SK-N-SH treated with all-trans-retinoic acid at 6 μM for 48 hours (cell line): Measurements from ENCODE around the gene RDH5.

Experiments used
- ATAC-seq: fragments of 200-7000 bp; cut with Tn5 transposase; 3 replicates; pipeline ENCODE4 v1.9.1; 2020; ENCODE audit warnings: mild to moderate bottlenecking, moderate library complexity
- BACH2 ChIP-seq: fragments of 250-450 bp; sonication (Bioruptor Pico); IDR thresholded peaks from 2 replicates; pipeline ENCODE4 v1.9.0; 2021; ENCODE audit warnings: mild to moderate bottlenecking, borderline replicate concordance
- CREB5 ChIP-seq: fragments of 250-450 bp; sonication (Bioruptor Pico); IDR thresholded peaks from 2 replicates; pipeline ENCODE4 v1.5.1; 2020; ENCODE audit warnings: low read depth, mild to moderate bottlenecking, moderate library complexity
- CSDC2 ChIP-seq: fragments of 250-450 bp; sonication (Bioruptor Pico); IDR thresholded peaks from 2 replicates; pipeline ENCODE4 v1.5.0; 2020; ENCODE audit warnings: mild to moderate bottlenecking, moderate library complexity
- ESRRG ChIP-seq: fragments of 250-450 bp; sonication (Bioruptor Pico); IDR thresholded peaks from 2 replicates; pipeline ENCODE4 v1.6.1; 2021; ENCODE audit warnings: mild to moderate bottlenecking
- GLIS3 ChIP-seq: fragments of 250-450 bp; sonication (Bioruptor Pico); IDR thresholded peaks from 2 replicates; pipeline ENCODE4 v1.5.0; 2020; ENCODE audit warnings: mild to moderate bottlenecking, moderate library complexity
- ISL1 ChIP-seq: fragments of 250-450 bp; sonication (Bioruptor Pico); IDR thresholded peaks from 2 replicates; pipeline ENCODE4 v2.1.2; 2022; ENCODE audit warnings: mild to moderate bottlenecking, moderate library complexity
- OSR1 ChIP-seq: fragments of 250-450 bp; sonication (Bioruptor Pico); IDR thresholded peaks from 2 replicates; pipeline ENCODE4 v1.8.0; 2022; ENCODE audit warnings: moderate library complexity, mild to moderate bottlenecking, inconsistent platforms
- PATZ1 ChIP-seq: fragments of 250-450 bp; sonication (Bioruptor Pico); IDR thresholded peaks from 2 replicates; pipeline ENCODE4 v1.8.0; 2020; ENCODE audit warnings: mild to moderate bottlenecking, moderate library complexity, borderline replicate concordance
- PPARA ChIP-seq: fragments of 250-450 bp; sonication (Bioruptor Pico); IDR thresholded peaks from 2 replicates; pipeline ENCODE4 v1.5.0; 2020; ENCODE audit warnings: mild to moderate bottlenecking, borderline replicate concordance
- TCF4 ChIP-seq: fragments of 250-450 bp; sonication (Bioruptor Pico); IDR thresholded peaks from 2 replicates; pipeline ENCODE4 v1.8.0; 2021; ENCODE audit warnings: mild to moderate bottlenecking, moderate library complexity, borderline replicate concordance
- TOX ChIP-seq: fragments of 250-450 bp; sonication (Bioruptor Pico); IDR thresholded peaks from 2 replicates; pipeline ENCODE4 v1.8.0; 2021; ENCODE audit warnings: mild to moderate bottlenecking, moderate library complexity, borderline replicate concordance
- ZC3H10 ChIP-seq: fragments of 250-450 bp; sonication (Bioruptor Pico); IDR thresholded peaks from 2 replicates; pipeline ENCODE4 v1.5.1; 2021; ENCODE audit warnings: mild to moderate bottlenecking, moderate library complexity
- ZFP3 ChIP-seq: fragments of 250-450 bp; sonication (Bioruptor Pico); IDR thresholded peaks from 2 replicates; pipeline ENCODE4 v1.5.0; 2020; ENCODE audit warnings: mild to moderate bottlenecking, moderate library complexity
- ZFP30 ChIP-seq: fragments of 450-650 bp; formaldehyde crosslinking; IDR thresholded peaks from 2 replicates; pipeline ENCODE4 v1.5.0; 2022; ENCODE audit warnings: mild to moderate bottlenecking, moderate library complexity
- ZNF565 ChIP-seq: fragments of 450-650 bp; formaldehyde crosslinking; conservative IDR thresholded peaks from 2 replicates; pipeline ENCODE4 v1.5.0; 2020; ENCODE audit warnings: low read depth, mild to moderate bottlenecking, moderate library complexity
- ZNF70 ChIP-seq: fragments of 450-650 bp; formaldehyde crosslinking; IDR thresholded peaks from 2 replicates; pipeline ENCODE4 v1.5.0; 2020; ENCODE audit warnings: mild to moderate bottlenecking, moderate library complexity
- TF ChIP-seq, protein P1 (sequence below): fragments of 250-450 bp; sonication (Bioruptor Pico); IDR thresholded peaks from 2 replicates; pipeline ENCODE4 v1.5.1; 2021; ENCODE audit warnings: mild to moderate bottlenecking, moderate library complexity
- TF ChIP-seq, protein P2 (sequence below): fragments of 250-450 bp; sonication (Bioruptor Pico); IDR thresholded peaks from 2 replicates; pipeline ENCODE4 v1.8.0; 2021; ENCODE audit warnings: low read depth, mild to moderate bottlenecking, moderate library complexity, borderline replicate concordance

RDH5 gene

DNA sequence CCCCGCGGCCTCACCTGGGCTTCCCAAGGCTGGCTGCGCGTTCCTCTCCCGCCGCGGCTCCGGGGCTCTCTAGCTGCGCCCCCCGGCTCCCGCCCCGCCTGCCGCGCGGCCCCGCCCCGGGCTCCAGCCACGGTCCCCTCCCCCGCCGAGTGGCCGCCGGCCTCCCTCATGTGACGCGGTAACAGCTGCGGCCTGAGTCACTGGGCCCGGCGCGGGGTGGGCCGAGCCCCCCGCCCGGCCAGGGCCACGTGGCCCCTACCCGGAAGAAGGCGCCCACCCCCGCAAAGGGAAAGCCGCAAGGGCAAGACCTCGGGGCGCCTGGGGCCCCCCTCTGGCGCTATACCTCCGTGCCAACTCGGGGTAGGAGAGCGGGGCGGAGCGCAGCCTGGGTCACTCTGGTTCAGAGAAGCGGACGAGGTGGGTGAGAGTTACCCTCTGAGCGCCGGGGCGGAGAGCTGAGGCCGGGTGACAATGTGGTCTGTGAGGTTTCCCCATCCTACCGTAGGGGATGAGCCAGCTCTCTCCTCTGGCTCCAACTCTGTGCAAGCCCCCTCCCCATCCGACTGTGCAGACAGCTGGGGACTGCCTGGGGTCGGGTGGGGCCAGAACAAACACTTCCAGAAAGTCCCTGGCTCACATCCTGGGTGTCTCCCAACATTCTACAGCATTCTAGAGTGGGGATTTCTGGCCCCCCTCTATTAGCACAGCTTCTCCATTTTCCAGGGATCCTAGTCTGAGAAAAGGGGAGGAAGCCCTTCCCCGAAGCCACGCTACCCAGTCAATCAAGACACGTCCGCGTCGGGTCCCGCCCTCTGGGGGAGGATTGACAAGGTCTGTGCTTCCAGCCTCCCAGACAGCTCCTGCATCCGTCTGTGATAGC is 9.0 kb downstream of the RDH5 start, which contains the start of gene CD63:
Gene CD63, minus strand, starts transcription at position 71 of the 880 bp plus-strand sequence. CDS start 668 bp downstream, outside the sequence.
- no peak for TF ChIP-seq ESRRG (CRISPR knock-in tag)
- no peak for TF ChIP-seq GLIS3 (CRISPR knock-in tag)
- peak; percentile 99 for TF ChIP-seq PATZ1 (CRISPR knock-in tag)
- peak; percentile 84 for ATAC-seq

DNA sequence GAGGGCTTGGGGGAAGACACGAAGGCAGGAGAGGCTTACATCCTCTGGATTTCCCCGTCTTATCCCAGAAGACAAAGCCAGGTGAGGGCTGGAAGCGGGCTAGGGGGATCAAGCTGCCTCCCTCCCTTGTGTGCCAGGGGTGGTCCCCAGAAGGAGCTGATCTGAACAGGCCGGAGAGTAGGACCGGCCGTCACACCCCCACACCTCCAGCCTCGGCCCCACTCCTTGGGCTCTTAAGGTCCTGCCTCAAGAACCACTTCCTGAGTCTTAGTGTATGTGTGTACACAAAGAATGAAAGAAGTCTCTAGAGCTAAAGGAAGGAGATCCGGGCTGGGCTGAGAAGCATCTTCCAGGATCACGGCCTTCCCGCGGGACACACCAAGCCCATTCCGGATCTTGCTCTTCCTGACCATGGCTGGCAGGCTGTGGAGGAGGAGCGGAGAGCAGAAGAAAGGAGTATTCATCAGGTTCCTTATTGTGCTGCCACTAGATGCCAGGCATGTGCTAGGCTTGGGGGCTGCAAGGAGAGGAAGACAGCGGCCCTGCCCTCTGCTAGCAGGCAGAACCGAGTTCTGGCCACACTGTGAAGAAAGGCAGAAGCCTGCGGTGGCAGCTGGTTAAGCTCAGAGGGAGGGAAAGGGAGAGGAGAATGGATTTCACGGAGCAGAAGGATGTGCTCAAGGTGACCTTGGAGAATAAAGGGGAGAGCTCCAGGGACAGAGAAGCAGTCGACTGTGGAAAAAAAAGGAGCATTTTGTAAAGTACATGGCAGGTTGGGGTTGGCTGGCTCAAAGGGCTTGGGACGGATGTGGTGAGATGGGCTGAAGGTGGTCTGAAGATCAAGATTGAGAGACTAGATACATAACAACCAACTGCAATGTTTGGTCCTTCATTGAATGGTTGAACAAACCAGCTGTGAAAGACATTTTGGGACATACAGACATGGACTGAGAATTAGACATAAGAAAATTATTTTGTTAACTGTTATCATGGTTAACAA is 9.9 kb downstream of the RDH5 start:
- TF ChIP-seq, protein P1, sequence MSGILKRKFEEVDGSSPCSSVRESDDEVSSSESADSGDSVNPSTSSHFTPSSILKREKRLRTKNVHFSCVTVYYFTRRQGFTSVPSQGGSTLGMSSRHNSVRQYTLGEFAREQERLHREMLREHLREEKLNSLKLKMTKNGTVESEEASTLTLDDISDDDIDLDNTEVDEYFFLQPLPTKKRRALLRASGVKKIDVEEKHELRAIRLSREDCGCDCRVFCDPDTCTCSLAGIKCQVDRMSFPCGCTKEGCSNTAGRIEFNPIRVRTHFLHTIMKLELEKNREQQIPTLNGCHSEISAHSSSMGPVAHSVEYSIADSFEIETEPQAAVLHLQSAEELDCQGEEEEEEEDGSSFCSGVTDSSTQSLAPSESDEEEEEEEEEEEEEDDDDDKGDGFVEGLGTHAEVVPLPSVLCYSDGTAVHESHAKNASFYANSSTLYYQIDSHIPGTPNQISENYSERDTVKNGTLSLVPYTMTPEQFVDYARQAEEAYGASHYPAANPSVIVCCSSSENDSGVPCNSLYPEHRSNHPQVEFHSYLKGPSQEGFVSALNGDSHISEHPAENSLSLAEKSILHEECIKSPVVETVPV (CRISPR knock-in tag), result no peak
- no peak for TF ChIP-seq OSR1 (CRISPR knock-in tag)
- no peak for TF ChIP-seq ISL1
- TF ChIP-seq CSDC2, result no peak
- no peak for TF ChIP-seq ZFP30 (CRISPR knock-in tag)
- TF ChIP-seq ESRRG (CRISPR knock-in tag), result 0 out of 2 replicates have a peak, but pooled peaks have one; percentile 25
- TF ChIP-seq PATZ1 (CRISPR knock-in tag), result no peak
- no peak for TF ChIP-seq ZFP3 (CRISPR knock-in tag)
- no peak for TF ChIP-seq TOX (CRISPR knock-in tag)
- TF ChIP-seq TCF4 (CRISPR knock-in tag), result peak; percentile 47; the same call in 1 of the 2 replicates
- no peak for TF ChIP-seq PPARA (CRISPR knock-in tag)
- TF ChIP-seq GLIS3 (CRISPR knock-in tag), result no peak
- TF ChIP-seq ZNF70 (CRISPR knock-in tag), result no peak
- peak; percentile 50 for ATAC-seq

- TF ChIP-seq, protein P2, sequence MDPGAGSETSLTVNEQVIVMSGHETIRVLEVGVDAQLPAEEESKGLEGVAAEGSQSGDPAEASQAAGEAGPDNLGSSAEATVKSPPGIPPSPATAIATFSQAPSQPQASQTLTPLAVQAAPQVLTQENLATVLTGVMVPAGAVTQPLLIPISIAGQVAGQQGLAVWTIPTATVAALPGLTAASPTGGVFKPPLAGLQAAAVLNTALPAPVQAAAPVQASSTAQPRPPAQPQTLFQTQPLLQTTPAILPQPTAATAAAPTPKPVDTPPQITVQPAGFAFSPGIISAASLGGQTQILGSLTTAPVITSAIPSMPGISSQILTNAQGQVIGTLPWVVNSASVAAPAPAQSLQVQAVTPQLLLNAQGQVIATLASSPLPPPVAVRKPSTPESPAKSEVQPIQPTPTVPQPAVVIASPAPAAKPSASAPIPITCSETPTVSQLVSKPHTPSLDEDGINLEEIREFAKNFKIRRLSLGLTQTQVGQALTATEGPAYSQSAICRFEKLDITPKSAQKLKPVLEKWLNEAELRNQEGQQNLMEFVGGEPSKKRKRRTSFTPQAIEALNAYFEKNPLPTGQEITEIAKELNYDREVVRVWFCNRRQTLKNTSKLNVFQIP, result no peak
- TF ChIP-seq ZNF70 (CRISPR knock-in tag), result no peak
- TF ChIP-seq ZNF565 (CRISPR knock-in tag), result no peak
- no peak for TF ChIP-seq TOX (CRISPR knock-in tag)
- no peak for ATAC-seq
Measured at GRCh38 chr12:55732288-55732687, 12.1 kb downstream of the RDH5 start.

GRCh38 chr12:55733021-55733555 is 12.9 kb downstream of the RDH5 start:
- ATAC-seq, result no peak
- no peak for TF ChIP-seq ZNF565 (CRISPR knock-in tag)
- TF ChIP-seq CREB5 (CRISPR knock-in tag), result no peak
- no peak for TF ChIP-seq CSDC2
- no peak for TF ChIP-seq ZFP30 (CRISPR knock-in tag)
- TF ChIP-seq GLIS3 (CRISPR knock-in tag), result no peak
- TF ChIP-seq BACH2 (CRISPR knock-in tag), result no peak
- TF ChIP-seq, protein P2, result no peak
- no peak for TF ChIP-seq OSR1 (CRISPR knock-in tag)
- no peak for TF ChIP-seq TOX (CRISPR knock-in tag)
- no peak for TF ChIP-seq PPARA (CRISPR knock-in tag)
- TF ChIP-seq ZC3H10 (CRISPR knock-in tag), result no peak
